Left ventricle myocardium inferior (tissue), 1 donor: ENCODE measurements around the gene LARGE1. TPM values are rescaled to one million over a fixed set of nuclear protein-coding genes. Genes with fewer than 3 reads are reported as not detected.

Source experiments
- DNase-seq: peaks from one replicate; pipeline ENCODE4 v3.0.0-alpha.2; 2020
- H3K27ac ChIP-seq: fragments of 200-600 bp; replicated peaks from 2 replicates; pipeline ENCODE4 v1.8.0; 2021
- H3K27me3 ChIP-seq: fragments of 200-600 bp; 2 replicates; pipeline ENCODE4 v1.8.0; 2021; ENCODE audit warnings: low read depth
- H3K36me3 ChIP-seq: fragments of 200-600 bp; 2 replicates; pipeline ENCODE4 v1.8.0; 2021
- H3K4me1 ChIP-seq: fragments of 200-600 bp; 2 replicates; pipeline ENCODE4 v1.8.0; 2021
- H3K4me3 ChIP-seq: fragments of 200-600 bp; 2 replicates; pipeline ENCODE4 v1.8.0; 2021; ENCODE audit warnings: mild to moderate bottlenecking, moderate library complexity
- H3K9me3 ChIP-seq: fragments of 200-600 bp; replicated peaks from 2 replicates; pipeline ENCODE4 v1.8.0; 2021
- CTCF ChIP-seq: fragments of 200-600 bp; IDR thresholded peaks from 2 replicates; pipeline ENCODE4 v1.8.0; 2021; ENCODE audit warnings: antibody characterized with exemption, mild to moderate bottlenecking, borderline replicate concordance
- intact Hi-C: fragments of 100-400 bp; cut with micrococcal nuclease; formaldehyde crosslinking; loops from one replicate; pipeline ENCODE4 v1.11.0; 2022
- total RNA-seq: library from RNA; stranded (reverse); fragmentation: NEBNext Ultra II Directional; extraction: Animal tissue kit (Norgen Biotek cat#: 25700); gene quantifications from one replicate; pipeline ENCODE4 v1.2.1, GENCODE V29; 2021
- donor health status: DM: no; HTN: yes; CAD: no; lungs with severe emphysema.

Gene LARGE1
- total RNA-seq, 1 donor from 2014 or later: 117 TPM

- intact Hi-C loops: no loop called here
- TF ChIP-seq CTCF: no peak
- peaks cover 91% of the 10 kb centered on the region for H3K4me1 ChIP-seq
- DNase-seq: no peak
- H3K27ac ChIP-seq: no peak overlapping the region
- no peaks in the 10 kb centered on the region for H3K36me3 ChIP-seq
- no peaks in the 10 kb centered on the region for H3K9me3 ChIP-seq
- no peaks in the 10 kb centered on the region for H3K27me3 ChIP-seq
- H3K4me3 ChIP-seq: no peak overlapping the region
These were observed 92.0 kb downstream of the LARGE1 start for GRCh38 chr22:33828302-33828701.

GRCh38 chr22:33825761-33826160 lies 94.5 kb downstream of the LARGE1 start:
- no peaks in the 10 kb centered on the region for H3K36me3 ChIP-seq
- no peaks in the 10 kb centered on the region for H3K27me3 ChIP-seq

GRCh38 chr22:33823552-33823951 lies 96.7 kb downstream of the LARGE1 start:
- H3K4me3 ChIP-seq: no peak overlapping the region
- no peak for DNase-seq
- H3K9me3 ChIP-seq: no peaks in the 10 kb centered on the region
- peaks cover 69% of the 10 kb centered on the region for H3K4me1 ChIP-seq
- no peaks in the 10 kb centered on the region for H3K27me3 ChIP-seq
- TF ChIP-seq CTCF: no peak
- H3K36me3 ChIP-seq: no peaks in the 10 kb centered on the region
- peak overlapping the region; percentile 73 for H3K27ac ChIP-seq
- intact Hi-C loops: no loop called here

More at GRCh38 chr22:33825761-33826160, 94.5 kb downstream of the LARGE1 start:
- no peak for TF ChIP-seq CTCF
- intact Hi-C loops: no loop called here
- H3K27ac ChIP-seq: peak overlapping the region; percentile 73
- H3K4me3 ChIP-seq: no peak overlapping the region
- H3K9me3 ChIP-seq: no peaks in the 10 kb centered on the region
- H3K4me1 ChIP-seq: peaks cover 85% of the 10 kb centered on the region
- DNase-seq: no peak

- no peak for DNase-seq
- Histone ChIP-seq H3K27me3 (no peaks in the 10 kb centered on the region), H3K4me3 (no peak overlapping the region), H3K4me1 (peaks cover 49% of the 10 kb centered on the region), H3K27ac (peak overlapping the region; percentile 73), H3K9me3 (peaks cover 1% of the 10 kb centered on the region), H3K36me3 (no peaks in the 10 kb centered on the region)
- TF ChIP-seq CTCF: no peak
- intact Hi-C loops: no loop called here
These were observed 99.0 kb downstream of the LARGE1 start for GRCh38 chr22:33821290-33821689.

- H3K4me1 ChIP-seq: peaks cover 33% of the 10 kb centered on the region
- no peaks in the 10 kb centered on the region for H3K27me3 ChIP-seq
- no peak for DNase-seq
- H3K27ac ChIP-seq: no peak overlapping the region
- intact Hi-C loops: no loop called here
- TF ChIP-seq CTCF: no peak
- peaks cover 5% of the 10 kb centered on the region for H3K9me3 ChIP-seq
- no peak overlapping the region for H3K4me3 ChIP-seq
- H3K36me3 ChIP-seq: no peaks in the 10 kb centered on the region
These were observed 100.5 kb downstream of the LARGE1 start for GRCh38 chr22:33819743-33820142.
